Stimulated activated CD8-positive, alpha-beta memory T cell treated with anti-CD3 and anti-CD28 coated beads, Interleukin-15, amount 100 ng/mL, for 48 hours (primary cell): ENCODE data around the gene TMEM183A.
"Not testable (repeated sequence)": the region's sequence is repeated elsewhere in the genome, so short reads cannot be mapped to it uniquely, and the experiment has no call there.

ENCODE experiments used
- DNase-seq, 2 donors: peaks; one replicate each; pipeline ENCODE4 v3.0.0-alpha.2; 2020; ENCODE audit warnings: low read depth in 2 of 2

TMEM183A gene, protein sequence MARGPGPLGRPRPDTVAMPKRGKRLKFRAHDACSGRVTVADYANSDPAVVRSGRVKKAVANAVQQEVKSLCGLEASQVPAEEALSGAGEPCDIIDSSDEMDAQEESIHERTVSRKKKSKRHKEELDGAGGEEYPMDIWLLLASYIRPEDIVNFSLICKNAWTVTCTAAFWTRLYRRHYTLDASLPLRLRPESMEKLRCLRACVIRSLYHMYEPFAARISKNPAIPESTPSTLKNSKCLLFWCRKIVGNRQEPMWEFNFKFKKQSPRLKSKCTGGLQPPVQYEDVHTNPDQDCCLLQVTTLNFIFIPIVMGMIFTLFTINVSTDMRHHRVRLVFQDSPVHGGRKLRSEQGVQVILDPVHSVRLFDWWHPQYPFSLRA

DNA sequence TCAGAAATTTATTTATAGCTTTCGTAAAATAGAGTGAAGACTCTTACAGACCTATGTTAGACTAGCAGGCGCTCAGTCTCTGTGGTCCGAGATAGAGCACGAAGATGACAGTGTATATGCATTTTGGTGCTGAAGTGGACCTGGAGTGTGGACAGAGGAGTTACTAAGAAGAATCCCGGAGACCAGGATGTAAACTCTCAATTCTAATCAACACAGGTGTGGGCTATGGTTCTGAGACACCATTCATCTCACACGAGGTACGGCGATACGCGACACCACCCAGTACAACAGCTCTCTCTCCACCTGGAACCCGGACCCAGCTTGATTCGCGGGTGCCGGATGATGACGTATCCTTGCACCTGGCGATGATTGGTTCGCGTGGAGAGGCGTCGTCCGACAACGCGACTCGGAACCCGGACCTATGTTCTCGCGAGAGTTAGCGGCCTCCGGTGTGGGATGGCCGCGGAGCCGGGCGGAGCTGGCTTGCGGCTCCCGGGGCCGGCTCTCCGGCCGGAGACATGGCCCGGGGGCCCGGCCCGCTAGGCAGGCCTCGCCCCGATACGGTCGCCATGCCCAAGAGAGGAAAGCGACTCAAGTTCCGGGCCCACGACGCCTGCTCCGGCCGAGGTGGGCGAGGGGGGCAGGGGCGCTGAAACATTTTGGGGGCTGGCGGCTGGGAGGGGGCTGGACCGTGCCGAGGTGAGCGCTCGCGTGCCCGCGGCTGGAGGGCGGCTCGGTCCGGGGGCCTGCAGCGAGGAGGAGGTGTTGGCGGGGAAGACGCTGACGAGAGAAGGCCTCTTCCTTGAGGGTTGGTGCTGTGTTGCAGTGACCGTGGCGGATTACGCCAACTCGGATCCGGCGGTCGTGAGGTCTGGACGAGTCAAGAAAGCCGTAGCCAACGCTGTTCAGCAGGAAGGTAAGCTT lies at the start of gene TMEM183A:
Gene TMEM183A (plus strand): TSS at position 427 of the 924 bp plus-strand sequence. CDS start 92 bp downstream, at position 519.
- DNase-seq = peak; percentile 91 to 93

DNA sequence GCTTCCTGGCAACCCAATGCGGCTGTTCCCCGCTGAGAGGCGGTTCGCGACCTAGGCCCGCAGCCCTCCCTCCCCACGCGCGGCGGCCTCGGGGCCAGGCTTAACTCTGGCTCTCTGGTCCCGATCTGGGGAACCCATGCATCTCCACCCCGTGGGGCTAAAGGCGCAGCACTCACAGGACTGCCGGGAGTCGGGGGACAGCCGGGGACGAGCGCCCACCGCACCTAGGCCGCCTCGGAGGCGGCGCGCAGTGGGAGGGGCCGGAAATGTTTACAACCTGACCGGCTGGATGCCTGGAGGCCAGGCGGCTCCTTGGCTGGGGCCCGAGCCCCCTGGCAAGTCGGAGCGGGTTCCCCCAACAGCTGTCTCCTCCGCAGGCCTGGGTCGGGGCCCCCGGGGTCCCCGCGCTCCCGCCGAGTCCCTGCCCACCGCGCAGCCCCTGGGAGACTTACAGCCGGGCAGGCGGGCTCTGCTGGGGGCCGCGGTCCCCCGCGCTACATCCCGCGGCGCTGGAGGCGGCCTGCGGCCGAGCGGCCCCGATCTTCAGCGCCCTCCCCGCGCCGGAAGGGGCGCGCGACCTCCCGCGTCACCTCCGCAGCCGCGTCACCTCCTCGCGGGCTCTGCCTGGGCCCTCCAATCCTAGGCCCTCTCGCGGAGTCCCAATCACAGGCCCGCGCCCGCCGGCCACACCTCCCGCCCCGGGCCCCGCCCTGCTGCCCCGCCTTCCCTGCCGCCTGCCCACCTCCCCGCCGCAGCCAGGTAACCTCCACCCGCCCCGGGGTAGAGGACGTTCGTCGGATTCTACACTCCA lies 49.2 kb upstream of the TMEM183A start, which contains the start of gene ADIPOR1:
Gene ADIPOR1 (minus strand): TSS at position 580 of the 811 bp plus-strand sequence. CDS start 7,242 bp downstream, outside the sequence.
- DNase-seq = peak; percentile 89 to 90

DNA sequence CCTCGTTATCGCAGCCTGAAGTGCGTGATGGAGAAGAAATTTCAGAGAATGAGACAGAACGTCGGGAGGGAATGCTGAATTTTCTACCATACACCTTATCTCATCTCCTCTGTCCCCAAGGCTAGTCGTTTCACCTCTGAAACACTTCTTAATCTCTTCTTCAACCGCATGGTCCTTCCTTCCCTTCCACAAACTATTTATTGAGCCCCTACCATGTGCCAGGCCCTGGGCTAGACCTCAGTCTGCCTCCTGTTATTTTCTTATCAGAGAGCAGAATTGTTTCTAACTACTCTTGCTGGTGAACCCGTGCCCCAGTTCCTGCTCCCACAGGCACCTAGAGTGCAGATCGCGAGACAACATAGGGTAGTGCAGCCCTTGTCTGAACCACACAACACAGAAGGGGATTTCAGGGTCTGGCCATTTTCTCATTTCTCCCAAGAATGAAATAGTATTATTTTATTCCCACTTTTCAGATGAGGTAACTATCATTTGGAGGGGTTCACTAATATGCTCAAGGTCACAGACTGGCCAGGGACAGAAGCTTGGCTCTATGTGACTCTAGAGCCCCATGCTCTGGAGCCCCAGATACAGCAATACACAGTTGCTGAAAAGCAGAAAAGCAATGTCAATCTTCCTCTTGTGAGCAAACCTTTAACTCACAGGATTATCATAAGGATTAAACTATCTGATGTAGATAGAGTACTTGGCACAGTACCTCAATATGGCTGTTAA lies 48.5 kb upstream of the TMEM183A start:
- no peak for DNase-seq

DNA sequence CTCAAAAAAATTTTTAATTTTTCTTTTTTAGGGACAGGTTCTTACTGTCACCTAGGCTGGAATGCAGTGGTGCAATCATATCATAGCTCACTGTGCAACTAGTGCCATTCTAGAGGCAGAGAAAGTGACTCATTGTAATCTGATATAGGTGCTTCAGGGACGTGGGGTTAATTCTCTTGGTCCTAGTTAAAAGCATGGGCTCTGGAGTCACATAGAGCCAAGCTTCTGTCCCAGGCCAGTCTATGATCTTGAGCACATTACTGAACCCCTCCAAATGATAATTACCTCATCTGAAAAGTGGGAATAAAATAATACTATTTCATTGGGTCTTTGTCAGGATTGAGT lies 47.9 kb upstream of the TMEM183A start:
- no peak for DNase-seq

DNA sequence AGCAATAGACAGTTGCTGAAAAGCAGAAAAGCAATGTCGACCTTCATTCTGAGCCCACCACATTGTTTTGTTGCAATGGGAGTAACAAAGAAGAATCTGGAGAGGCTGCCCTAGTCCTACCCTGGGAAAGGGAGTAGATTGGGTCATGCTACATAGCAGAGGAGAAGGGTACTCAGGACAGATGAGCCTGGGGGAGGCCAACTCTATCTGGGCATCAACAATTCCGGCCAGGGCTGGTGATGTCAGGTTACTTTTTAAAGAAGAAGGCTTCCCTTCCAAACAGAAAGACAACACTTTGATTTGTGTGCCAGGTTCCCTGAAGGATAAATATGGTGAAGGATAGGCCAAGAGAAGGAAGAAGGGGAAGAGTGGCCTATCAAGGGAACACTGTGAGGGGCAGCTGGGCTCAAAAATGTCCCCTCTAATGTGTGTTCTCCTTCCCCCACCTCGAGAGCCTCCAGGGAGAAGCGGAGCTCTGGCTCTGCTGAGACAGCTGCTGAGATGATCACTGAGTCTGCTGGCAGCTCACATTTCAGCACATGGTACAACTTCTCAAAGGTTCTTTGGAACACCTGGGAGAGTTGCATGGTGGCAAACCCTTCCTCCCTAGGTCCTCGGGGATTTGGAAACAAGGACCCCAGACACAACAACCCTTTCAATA lies 45.8 kb upstream of the TMEM183A start:
- no peak for DNase-seq

DNA sequence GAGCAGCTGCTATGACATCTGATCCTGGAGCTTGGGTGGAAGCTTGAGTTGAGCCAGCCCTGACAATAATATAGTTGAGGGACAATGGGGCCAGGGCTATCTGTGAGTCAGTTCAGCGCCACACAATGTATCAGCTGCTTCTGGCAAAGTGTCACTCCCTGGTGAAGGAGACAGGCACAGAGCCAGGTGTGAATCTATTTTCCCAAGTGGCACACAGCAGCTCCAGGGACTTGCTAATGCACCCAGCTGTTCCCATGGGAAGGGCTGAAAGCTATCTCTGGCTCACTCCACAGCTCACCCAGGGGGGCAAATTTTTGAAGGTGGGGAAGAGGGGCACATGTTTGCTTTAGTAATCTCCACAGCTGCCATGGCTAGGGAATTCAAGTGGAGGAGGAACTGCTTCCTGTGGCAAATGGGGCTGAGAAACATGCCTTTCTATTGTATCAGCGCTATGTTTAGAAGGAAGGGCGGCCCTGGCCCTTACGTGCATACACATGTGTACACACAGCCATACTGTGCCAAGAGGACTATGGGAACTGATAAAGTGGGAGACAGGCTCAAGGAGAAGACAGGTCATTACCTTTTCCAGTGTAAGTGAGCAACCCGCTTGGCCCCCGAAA lies 42.3 kb upstream of the TMEM183A start:
- no peak for DNase-seq

DNA sequence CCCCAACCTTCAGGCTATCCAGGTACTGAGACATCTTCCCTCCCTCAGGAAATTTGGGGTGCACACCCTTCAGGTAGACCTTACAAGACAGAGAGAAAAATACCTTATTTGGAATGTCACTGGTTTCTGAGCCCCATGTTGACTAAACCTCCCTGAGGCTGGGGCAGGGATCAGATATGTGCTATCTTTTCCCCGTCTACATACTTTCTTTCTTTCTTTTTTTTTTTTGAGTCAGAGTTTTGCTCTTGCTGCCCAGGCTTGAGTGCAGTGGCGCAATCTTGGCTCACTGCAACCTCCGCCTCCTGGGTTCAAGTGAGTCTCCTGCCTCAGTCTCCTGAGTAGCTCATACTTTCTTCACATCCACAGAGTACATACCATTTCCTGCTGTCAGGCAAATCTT lies 41.8 kb upstream of the TMEM183A start:
- no peak for DNase-seq

DNA sequence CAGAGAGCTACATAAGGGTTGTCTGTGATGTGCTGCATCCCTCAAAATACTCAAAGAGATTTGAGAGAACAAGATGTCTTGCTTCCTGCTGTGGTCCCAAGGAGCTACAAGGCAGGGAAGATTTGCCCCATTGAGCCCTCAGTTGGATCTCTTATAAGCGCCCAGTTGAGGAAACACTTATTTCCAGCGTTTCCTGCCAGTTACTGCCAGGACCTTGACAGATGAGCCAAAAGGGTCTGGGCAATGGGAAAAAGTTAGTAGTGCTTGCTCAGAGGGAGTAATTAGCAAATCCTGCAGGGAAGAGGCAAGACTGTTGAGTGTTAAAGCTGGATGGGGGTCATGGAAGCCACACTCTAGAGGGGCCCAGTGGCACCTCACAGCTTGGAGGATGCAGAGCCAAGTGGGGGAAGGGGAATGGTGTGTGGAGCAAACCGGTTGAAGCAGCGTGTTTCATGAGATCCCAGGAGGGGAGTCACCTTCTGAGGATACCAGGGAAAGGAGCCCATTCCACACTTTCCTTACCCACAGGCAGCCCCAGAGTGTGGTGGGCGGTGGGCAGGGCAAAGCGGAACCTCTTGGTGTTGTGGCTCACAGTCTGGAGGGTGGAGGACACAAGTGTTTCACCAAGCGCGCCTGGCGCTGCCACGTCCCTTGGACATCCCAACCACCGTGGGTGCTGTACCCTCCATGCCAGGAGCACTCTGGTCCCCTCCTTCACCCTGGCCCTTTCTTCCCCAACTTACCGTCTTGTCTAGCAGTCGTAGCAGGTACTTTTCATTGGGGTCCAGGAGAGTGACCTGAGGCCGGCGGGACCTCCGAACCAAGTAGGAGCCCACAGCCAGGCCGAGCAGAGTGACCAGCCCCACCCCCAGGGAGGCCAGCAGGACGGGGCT lies 40.9 kb upstream of the TMEM183A start:
- no peak for DNase-seq

DNA sequence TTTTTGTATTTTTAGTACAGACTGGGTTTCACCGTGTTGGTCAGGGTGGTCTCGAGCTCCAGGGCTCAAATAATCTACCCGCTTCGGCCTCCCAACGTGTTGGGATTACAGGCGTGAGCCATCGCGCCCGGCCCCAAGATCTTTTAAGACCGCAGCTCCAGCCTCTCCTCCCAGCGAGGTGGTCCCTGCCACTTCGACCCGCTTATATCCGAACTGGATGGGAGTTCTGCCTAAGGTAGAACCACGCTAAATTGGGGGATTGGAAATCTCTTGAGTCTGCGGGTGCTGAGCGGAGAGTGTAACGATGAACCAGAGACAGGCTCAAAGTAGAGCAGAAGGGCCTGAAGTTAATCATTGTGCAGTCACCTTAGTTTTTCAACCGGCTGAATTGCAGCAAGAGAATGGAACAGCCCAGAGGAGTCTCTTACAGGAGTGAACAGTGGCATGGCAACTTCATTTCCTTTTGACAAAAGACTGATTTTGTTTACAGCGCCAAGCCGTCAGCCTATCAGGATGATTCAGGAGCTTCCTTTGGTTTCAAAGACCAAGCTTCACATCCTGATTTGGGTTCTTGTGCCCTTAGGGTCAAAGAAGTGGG lies 39.4 kb upstream of the TMEM183A start:
- DNase-seq = no peak

DNA sequence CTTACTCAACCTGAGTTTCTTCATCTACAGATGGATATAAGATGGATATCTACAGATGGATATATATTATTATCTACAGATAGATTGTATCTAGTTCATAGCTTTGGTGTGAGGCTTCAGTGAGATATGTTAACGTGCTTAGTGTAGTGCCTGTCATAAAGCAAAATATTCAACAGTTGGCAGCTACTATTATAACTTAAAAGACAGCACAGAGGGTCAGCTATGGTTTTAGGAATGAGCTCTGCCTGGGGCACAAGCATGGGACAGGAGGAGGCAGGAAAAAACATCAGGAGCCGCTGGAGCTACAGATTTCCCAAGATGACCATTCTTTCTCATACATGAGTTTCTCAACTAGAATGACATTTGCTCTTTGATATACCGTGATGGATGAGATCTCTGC lies 38.8 kb upstream of the TMEM183A start:
- no peak for DNase-seq

DNA sequence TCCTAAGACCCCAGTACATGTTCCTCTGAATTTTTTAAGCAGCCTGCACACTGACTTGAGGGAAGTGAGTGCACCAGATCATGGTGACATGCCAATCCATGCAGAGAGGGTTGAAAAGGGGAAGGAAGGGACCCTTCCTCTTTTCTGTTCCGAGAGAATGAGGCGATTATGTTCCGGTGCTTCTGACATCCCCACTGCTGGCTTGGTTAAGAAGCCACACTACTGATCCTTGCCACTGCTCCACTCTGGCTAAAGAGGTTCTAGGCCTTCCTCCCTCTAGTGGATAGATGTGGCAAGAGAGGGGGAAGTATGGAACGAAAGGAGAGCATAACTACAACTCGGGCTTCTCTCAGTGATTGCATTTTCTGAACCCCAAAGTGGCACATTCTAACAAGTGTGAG lies 38.3 kb upstream of the TMEM183A start:
- DNase-seq = no peak

DNA sequence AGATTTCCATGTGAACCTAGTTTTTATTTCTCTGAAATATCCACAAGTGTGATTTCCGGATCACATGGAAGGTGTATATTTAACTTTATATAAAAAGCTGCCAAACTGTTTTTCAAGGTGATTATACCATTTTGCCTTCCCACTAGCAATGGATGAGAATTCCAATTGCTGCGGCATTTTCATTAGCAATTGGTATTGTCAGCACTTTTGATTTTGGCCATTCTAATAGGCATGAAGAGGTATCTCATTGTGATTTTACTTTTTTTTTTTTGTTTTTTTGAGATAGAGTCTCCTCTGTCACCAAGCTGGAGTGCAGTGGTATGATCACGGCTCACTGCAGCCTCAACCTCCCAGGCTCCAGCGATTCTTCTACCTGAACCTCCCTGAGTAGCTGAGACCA lies 35.1 kb upstream of the TMEM183A start:
- DNase-seq = no peak

DNA sequence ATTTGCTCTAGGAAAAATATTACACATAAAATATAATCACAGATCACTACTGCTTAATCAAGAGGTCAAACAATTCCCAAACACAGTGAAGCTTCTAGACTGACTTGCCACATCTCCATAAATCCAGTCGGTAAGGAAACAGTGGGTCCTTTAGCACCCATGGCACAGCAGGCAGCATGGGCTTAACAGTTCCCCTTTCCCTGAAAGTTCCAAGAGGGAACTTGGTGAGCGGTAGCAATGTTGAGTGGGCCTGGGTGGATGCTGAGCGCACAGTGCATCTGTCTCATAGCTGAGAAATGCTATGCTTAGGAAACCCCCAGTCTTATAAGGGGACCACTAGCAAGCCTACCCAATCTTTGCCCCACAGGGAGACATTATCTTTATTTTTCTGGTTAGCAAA lies 32.3 kb upstream of the TMEM183A start:
- DNase-seq = no peak

DNA sequence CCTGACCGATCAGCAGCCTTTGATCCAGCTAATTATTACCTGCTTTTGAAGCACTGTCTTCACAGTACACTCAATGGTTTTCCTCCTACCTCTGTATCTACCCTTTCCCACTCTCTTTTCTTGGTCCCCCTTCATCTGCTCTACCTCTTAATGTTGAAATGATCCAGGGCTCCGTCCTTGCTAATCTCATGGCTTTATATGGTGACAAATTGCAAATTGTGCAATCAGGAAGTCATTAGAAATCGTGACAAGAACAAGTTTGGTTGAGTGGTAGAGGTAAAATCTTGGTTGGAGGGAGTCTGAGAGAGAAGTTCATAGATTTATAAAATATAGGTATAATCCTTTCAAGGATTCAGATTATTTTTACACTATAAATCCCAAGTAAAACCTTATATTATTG lies 30.5 kb upstream of the TMEM183A start:
- no peak for DNase-seq

DNA sequence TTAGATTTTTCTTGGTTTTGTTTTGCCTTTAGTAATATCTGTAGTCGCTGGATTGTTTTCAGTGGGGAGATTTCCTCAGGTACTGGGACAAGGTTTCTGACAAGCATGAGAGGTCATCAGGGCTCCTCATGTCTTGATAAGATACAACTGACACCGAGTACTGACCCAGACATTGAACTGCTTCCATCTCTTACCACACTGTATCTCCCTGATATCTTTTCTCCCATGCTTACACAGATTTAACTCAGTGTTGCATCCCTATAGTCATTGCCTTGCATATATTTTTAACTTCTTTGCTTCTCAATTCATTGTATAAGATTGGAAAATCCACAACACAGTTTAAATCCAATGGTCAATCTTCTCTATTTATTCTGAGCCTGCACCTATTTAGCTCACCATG lies 27.7 kb upstream of the TMEM183A start:
- no peak for DNase-seq

DNA sequence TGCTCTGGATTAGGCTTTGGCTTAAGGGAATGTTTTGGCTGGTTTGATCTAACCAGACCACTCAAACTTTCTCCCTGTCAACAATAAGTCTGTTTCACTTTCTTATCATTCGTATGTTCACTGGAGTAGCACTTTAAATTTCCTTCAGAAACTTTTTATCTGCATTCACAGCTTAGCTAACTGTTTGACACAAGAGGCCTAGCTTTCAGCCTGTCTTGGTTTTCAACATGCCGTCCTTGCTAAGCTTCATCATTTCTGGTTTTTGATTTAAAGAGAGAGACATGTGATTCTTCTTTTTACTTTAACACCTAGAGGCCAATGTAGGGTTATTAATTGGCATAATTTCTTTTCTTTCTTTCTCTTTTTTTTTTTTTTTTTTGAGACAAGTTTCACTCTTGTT lies 25.2 kb upstream of the TMEM183A start:
- DNase-seq = no peak

DNA sequence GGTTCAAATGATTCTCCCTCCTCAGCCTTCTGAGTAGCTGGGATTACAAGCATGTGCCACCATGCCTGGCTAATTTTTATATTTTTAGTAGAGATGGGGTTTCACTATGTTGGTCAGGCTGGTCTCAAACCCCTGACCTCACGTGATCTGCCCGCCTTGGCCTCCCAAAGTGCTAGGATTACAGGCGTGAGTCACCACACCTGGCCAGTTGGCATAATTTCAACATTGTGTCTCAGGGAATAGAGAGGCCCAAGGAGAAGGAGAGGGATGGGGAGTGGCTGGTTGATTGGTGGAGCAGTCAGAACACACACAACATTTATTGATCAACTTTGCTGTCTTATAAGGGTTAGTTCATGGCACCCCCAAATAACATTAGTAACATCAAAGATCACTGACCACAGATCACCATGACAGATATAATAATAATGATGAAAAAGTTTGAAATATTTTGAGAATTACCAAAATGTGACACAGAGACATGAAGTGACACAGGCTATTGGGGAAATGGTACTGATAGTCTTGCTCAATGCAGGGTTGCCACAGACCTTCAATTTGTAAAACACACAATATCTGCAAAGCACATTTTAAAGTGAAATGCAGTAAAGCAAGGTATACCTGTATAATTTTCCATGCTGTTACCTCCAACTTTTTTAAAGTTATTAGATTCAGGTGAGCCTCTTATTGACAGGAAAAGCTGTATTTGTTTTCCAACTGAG lies 24.3 kb upstream of the TMEM183A start:
- DNase-seq = no peak

DNA sequence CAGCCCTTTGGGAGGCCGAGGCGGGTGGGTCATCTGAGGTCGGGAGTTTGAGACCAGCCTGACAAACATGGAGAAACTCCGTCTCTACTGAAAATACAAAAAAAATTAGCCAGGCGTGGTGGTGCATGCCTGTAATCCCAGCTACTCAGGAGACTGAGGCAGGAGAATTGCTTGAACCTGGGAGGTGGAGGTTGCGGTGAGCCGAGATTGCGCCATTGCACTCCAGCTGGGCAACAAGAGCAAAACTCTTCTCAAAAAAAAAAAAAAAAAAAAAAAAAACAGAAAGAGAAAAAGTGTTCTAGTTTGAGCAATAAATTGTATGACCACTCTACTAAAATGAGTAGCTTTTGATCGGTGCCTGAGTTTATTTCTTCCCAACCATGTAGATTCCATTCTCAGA lies 21.1 kb upstream of the TMEM183A start:
- DNase-seq = not testable (repeated sequence)
